Pons (tissue), 1 donor: Measurements from ENCODE around the gene YBX1.
"Not testable (repeated sequence)": the region's sequence is repeated elsewhere in the genome, so short reads cannot be mapped to it uniquely, and the experiment has no call there.

Experiments used
- DNase-seq: peaks from one replicate; pipeline ENCODE4 v3.0.0-alpha.2; 2016; ENCODE audit warnings: low spot score

YBX1 gene

DNA sequence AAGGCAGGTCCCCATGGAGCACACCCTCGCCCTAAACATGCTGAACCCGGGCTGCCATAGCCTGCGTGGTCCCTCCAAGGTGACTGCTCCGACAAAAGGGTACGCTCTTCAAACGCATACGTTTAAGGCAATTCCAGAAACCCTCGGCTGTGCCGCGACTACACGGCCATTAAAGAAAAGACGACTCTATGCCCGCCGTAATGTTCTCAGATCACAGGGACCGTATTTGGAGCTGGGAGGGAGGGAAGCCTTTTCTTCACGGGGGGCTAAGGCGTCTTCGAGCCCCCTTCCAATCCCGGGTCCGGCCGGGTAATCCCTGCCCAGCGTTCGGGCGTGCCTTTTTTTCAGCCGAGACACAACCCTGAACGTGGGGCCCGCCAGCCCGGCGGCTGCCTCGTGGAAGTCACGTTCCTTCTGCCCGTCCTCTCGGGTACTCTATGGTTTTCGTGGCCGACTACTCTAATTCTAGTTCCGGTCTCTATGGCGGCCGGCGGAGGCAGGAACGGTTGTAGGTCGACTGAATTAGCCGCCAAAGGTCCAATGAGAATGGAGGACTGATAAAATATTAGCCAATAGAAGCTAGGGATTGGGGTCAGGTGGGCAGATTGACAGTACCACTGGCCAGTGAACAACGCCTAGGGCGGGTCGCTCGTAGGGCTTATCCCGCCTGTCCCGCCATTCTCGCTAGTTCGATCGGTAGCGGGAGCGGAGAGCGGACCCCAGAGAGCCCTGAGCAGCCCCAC lies at the start of gene YBX1:
YBX1 (plus strand) TSS at position 678 of the 743 bp plus-strand sequence. CDS start 148 bp downstream, outside the sequence.
- DNase-seq, result peak; percentile 99

DNA sequence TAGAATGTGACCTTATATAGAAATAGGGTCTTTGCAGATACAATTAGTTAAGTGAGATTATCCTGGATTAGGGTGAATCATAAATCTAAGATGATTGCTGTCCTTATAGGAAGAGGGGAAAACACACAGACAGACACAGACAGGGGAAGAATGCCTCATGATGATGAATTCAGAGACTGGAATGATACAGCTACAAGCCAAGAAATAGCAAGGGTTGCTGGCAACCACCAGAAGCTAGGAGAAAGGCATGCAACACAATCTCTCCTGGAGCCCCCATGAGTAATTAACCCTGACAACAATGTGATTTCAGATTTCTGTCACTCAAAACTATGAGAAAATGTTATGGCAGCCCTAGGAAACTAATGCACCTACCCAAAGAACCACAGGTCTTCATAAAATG lies 43.1 kb upstream of the YBX1 start:
- DNase-seq, result no peak

DNA sequence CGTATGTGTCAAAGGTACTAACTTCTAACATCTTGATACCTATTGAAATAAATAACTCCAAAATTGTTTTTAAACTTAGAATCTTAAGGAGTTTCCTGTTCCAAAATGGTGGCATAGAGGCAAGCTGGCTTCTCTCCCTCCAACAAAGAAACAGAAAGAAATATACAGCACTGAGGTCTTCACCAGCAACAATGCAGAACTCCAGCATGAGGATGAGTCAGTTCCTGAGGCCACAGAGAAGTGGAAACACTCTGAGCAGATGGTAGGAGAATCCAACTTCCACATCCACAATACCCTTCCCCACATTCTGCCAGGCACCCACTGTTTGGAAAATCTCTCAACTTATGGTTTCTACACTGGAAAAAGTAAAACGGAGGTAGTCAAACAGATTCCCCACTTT lies 36.2 kb upstream of the YBX1 start:
- no peak for DNase-seq

DNA sequence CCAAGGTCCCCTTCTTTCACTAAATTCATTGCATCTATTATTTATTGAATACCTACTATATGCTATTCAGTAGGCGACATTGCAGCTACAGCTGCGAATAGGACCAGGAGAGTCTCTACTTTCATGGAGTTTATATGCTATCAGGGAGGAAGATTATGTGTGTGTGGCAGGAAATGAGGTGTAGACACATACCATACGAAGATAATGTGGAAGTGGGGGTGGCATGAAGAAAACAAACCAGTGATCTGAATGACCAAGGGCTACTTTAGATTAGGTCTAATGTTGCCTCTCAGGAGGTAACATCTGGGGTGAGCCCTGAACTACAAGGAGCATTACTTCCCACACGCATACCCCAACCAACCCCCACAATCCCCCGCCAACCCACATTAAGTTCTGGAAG lies 25.0 kb upstream of the YBX1 start:
- DNase-seq, result no peak

DNA sequence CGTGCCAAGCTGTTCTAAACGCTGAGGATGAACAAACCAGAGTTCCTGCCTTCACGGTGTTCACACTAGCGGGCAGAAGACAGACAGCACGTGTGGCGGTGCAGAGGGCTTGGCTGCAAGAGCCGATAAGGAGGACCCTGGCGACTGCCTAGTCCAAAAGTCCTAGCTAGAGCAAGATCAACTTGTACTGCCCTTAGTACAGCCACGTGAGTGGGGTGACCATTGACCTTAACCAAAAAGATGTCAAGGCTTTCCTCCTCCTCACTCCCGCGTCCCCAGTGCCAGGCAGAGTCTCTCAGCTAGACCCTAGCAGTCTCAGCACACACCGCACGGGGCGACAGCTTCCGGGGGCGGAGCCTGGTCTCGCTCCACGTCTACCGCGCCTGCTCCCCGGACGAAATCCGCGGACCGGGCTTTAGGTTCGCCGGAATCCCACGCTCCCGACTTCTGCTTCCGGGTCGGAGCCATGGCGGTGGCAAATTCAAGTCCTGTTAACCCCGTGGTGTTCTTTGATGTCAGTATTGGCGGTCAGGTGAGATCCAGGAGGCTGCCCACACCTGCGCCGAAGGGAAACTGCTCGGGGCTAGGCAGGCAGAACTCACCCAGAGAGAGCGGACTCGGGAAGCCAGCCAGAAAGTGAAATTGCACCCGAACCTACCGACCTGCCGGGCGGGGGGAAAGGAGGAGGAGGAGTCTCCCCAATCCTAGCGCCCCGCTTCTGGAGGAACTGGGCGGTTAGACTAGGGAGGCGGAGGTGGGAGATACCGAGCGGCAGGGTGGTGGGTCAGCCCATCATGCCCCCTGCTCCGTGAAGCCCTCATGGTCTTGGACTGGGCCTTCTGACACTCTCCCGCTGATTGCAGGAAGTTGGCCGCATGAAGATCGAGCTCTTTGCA lies 24.0 kb upstream of the YBX1 start, which contains the start of gene PPIH:
PPIH (plus strand) TSS at position 443 of the 896 bp plus-strand sequence; CDS start at position 467, 24 bp downstream.
- DNase-seq, result peak; percentile 89

DNA sequence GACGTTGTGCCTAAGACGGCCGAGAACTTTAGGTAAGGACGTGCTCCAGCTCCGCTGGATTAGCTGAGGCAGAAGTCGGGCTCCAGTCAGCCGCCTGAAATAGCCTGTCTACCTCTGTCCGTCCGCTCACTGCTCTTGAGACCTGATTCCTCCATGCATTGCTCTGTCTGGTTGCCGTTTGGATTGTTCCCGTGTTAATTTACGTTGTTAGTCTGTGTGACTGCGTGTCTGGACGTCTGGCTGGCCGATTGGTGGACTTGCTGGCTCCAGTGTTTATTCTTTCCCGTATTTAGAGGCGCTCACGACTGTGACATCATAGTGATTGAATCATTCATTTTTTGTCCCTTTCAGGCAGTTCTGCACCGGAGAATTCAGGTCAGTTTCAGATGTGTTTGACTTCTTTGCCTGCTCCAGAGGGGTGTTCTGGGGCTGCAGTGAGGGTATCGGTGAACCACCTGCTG lies 23.3 kb upstream of the YBX1 start:
- DNase-seq, result no peak

DNA sequence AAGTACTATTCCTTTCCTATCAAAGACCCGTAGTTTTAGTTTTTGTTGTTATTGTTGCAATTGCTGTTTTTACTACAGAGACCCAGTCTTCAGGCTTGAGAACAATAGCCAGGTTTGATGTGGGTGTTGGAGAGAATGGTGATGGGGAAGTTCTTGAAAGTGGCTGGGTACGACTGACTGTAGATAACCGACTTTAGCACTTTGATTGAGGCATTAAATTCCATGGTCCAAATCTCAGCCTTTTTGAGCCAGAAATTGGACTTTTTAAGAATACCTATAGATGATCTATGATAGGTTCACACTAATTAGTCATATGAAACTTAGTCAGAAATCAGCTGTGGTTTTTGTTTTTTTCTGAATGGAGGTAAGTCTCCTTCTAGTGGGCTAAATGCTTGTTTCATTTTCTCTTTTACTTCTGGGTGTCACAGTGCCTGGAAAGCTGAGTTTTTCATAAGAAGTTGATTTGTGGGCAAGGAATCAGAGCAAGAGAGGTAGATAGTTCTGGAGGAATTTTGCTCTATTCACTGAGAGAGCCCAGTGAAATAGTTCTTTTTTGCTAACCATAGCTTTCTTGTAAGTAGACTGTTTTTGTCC lies 21.2 kb upstream of the YBX1 start:
- no peak for DNase-seq

DNA sequence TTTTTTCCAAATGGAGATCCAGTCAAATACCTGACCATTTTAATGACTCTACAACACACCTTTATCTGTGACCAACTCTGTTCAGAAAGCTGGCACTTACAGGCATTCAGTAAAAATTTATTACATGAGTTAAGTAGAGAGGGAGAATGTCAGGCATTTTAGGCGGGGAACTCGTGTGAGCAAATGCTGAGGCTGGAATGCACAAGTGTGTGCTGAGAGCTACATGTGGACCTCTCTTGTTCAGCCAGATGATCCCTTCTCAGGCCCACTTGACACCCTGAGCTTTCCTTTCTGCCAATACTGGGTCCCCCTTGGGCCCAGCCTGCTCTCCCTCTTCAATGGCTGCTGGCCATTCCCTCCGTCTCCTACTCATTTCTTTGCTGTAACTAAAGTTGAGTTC lies 12.3 kb upstream of the YBX1 start:
- DNase-seq, result no peak

DNA sequence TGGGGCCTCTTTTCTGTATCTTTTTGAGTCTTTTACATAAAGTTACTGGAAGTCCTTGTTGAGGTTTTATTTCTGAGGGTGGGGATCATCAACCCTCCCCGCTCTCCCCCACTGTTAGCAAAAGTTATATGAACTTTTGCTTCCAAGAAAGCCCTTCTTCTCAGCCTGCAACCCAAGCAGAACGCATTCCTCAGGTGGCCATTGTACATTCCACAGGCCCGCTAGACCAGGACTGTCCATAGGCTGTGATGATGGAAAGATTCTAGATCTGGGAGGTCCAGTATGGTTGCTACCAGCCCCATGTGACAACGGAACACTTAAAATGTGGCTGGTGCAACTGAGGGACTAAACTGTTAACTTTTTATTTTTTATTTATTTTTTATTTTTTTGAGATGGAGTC lies 11.8 kb upstream of the YBX1 start:
- DNase-seq, result no peak

DNA sequence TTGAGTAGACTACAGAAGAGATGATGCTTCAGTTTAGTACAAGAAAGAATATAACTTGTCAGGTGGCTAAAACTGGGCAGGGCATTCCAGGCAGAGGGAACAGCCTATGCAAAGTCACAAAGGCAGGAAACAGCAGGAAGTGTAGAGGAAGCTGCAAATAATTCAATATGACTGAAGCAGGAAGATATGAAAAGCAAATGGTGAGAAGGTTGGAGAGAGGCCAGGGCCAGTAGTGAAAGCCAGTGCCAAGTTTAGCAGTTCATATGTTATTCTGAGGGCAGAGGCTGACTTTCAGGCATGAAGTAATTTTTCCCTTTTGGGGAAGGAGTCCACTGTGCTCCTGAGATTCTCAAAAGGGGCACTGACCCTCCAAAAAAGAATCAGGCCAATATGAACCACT lies 8.0 kb upstream of the YBX1 start:
- DNase-seq, result no peak

DNA sequence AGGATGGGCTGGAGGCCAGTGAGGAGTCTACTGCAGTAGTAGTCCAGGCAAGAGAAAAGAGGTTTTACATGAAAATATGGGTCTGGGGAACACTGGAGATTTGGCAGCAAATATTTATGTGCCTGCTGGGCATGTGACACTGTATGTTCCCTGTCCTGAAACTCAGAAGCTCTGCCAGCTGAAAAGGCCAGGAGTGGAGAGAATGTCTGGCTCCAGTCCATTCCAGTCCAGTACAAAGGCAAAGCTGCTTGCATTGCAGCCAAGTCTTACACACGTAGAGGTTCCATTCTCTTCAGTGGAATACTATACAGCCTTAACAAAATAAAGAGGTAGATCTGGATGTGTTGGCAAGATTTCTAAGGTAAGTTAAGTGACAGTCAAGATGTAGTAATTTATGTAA lies 7.5 kb upstream of the YBX1 start:
- DNase-seq, result no peak

DNA sequence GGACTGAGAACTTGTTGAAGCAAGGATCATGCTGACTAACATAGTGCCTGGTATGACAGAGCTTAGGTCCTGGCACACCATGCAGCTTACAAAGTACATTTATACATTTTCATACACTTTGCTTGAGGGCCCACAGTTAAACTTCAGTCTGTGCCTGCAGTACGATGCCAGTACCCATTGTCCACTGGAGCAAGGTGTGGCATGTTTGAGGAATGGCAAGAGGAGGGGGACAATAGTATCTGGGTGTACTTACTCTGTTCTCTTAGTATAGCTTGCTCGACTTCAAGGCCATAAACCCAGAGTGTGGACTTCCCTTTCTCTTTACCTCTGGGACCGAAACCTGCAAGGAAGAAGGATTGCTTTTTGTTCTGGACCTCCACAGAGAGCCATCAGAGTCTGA lies 6.8 kb upstream of the YBX1 start:
- no peak for DNase-seq

DNA sequence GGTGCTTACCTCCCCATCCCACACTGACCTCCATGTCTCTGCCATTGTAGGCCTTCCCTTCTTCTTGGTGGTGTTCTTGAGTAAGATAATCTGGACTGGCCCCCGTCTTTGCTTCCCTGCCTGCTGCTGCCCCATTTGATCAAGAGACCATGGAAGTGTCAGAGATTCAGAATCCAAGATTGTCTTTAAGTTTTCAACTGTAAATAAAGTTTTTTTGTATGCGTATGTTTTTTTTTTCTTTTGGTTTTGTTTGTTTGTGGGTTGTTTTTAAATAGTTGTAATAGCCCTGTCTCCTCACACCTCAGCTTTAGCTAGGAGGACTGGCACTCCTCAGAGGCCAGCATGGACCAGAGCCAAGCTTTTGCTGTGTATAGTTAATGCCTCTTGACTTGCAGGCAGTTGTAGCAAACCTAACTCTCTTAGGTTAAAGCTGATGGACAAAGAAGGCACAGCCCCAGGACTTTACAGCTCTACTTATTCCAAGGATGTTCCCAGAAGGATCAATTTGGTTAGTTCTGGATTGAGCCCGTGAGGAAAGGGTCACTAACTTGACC lies 5.6 kb upstream of the YBX1 start:
- no peak for DNase-seq

DNA sequence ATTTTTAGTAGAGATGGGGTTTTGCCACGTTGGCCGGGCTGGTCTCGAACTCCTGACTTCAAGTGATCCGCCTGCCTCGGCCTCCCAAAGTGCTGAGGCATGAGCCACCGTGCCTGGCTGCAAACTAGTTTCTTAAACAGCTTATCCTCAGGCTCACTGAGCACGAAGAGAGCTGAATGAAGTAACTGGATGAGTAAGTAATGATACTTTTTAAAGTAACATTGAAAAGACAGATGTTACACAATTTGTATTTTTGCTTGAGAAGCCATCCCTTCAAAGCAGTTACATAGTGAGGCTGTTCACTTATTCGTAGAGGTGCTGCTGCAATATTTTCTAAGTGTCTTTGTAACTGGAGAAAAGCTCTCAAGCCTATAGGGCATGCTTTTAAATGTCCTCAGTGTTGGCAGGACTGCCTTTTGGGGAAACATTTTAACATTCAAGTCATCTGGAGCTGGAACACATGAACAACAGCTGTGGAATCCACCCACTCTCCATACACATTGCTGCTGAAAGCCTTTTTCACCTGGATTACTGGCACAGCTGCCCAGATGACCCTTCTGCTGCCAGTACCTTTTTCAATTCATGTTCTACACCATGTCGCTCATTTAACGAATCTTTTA lies 2.7 kb upstream of the YBX1 start:
- no peak for DNase-seq

DNA sequence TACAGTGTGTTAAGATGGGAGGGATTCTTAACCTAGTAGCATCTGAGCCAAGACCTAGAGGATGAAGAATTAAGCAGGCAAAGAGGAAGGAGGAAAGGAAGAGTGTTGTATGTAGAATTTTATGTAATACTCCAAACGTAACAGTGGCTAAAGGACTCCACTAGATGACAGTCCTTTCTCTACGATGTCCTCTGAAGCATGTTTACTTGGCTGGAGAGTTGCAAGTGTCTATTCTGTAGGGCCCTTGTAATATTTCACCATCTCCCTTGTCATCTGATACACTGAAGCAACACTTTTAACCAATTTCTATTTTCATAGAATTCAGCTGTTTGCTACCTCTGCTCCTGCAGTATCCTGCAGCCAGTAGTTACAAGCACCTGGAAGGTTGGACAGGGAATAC lies 2.2 kb upstream of the YBX1 start:
- no peak for DNase-seq

DNA sequence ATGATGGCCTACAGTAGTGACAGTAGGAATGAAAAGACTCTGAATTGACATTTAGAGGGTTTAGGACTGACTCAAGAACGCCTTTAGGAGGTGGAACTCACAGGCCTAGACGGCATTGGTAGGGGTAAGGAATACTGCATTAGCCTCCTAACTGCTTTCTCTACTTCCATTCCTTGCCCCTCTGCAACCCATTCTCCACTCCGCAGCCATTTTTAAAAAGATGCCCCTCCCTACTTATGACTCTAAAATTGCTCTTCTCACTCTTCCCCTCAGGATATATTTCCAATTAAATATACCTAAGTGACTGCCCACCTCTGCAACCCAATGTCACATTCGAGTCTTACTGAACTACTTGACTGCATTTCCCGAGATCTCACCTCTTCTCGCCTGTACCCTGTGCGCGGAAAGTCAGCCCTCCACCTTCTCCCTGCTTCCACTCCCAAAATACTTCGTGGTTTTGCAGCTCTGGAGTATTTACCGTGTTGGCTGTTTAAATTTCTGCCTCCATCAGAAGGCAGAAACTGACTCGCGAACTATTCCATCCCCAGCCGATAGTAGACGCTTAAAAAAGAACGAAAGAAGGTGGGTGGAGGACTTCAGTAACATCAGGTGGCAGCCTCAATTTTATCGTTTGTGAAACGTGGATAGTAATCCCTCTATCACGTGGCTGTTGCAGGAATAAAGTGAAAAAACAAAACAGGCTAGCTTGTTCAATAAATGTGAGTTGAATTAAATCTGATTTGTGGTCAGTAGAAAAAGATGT lies 1.1 kb upstream of the YBX1 start:
- DNase-seq, result peak; percentile 47

DNA sequence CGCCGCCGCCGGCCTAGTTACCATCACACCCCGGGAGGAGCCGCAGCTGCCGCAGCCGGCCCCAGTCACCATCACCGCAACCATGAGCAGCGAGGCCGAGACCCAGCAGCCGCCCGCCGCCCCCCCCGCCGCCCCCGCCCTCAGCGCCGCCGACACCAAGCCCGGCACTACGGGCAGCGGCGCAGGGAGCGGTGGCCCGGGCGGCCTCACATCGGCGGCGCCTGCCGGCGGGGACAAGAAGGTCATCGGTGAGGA lies 193 bp downstream of the YBX1 start:
- not testable (repeated sequence) for DNase-seq

DNA sequence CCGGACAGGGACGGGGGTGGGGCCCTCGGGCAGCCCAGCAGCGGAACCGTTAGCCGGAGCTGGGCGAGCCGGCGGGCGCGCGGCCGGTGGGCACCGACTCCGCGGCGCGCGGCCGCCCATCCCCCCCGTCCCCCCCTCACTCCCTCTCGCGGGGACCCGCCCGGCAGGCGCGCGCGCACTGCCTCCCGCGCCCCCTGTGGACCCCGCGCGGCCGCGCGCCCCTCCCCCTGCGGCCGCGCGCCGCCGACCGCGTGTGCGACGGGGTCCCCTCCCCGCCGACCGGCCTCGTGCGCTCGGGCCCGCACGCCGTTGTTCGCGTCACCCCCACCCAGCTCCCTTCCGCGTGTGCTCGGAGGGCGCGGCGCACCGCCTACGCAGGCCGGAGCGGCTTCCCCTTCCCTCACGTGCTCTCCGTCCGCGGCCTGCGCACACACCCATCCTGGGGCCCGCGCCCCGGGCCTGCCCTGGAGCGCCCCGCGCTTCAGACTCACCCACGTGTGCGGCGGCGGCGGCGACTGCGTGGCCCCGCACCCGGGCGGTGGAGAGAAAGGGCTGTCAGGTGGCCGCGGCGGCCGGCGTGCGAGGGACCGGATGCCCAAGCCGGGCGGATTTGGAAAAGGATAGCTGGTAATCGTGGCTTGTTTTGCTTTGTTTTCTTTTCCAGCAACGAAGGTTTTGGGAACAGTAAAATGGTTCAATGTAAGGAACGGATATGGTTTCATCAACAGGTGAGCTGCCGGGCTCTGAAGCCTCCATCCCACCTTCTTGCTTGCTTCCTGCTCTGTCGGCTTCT lies 717 bp downstream of the YBX1 start:
- peak; percentile 35 for DNase-seq

DNA sequence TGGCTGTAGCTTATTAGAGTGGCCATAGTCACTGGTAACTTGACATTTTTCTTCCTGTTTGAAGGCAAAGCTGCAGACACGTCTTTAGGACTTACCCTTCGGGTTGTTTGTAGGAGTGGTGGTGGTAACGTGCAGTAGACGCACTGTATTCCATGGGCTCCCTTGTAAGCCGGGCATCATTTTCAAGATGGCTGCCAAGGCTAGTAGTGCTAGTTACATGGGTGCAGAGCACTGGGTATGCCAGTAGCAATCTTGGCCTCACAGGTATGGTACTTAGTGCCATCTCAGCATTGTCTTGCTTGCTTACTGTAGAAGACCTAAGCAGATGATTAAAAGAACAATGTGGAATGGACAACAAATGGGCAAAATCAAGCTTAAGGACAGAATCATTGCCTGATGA lies 1.9 kb downstream of the YBX1 start:
- peak; percentile 11 for DNase-seq

DNA sequence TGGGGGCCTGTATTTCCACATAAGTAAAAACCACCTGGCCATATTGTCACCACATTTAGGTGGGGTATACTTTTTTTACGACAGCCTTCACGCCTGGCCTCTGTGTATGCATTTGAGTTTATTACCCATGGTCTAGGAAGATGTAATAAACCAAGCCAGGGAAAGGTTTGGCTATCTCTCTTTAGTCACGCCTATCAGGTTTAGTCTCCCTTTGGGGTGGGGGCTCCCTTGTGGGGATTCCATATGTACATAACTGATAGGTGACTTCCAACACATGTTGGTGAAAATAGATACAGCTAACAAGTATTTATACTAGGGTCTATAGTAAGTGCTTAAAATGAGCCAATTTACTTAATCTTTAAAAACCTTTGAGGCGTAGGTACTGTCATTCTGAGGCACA lies 4.2 kb downstream of the YBX1 start:
- DNase-seq, result no peak

DNA sequence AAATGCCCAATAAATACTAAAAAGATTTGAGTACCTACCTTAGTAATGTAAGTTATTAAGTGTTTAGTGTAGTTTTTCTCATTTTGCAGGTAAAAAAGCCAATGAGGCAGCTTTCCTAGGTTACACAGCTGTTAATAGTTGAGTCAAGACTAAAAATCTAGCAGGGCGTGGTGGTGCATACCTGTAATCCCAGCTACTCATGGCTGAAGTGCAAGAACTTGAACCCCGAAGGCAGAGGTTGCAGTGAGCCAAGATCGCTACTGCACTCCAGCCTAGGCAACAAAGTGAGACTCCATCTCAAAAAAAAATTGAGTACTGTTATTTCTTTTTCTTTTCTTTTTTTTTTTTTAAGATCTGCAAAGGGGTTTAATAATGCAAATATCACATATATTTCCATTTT lies 7.7 kb downstream of the YBX1 start:
- DNase-seq, result no peak
